NB4 (cell line): ENCODE measurements around the gene IMPG2.

ENCODE experiments used
- MYC ChIP-seq: IDR thresholded peaks from 2 replicates; pipeline ENCODE4 v1.6.1; 2011; ENCODE audit warnings: low read depth, low read length
- POLR2A ChIP-seq: IDR thresholded peaks from 2 replicates; pipeline ENCODE4 v1.6.1; 2011; ENCODE audit warnings: mild to moderate bottlenecking; ENCODE audit not compliant: insufficient read length; ENCODE audit errors: extremely low read depth
- TF ChIP-seq, protein P1 (sequence below): IDR thresholded peaks from one replicate; pipeline ENCODE4 v1.5.1; 2012; ENCODE audit warnings: low read depth, low read length
- TF ChIP-seq, protein P2 (sequence below): IDR thresholded peaks from 2 replicates; pipeline ENCODE4 v1.6.1; 2011; ENCODE audit warnings: low read depth, low read length

DNA sequence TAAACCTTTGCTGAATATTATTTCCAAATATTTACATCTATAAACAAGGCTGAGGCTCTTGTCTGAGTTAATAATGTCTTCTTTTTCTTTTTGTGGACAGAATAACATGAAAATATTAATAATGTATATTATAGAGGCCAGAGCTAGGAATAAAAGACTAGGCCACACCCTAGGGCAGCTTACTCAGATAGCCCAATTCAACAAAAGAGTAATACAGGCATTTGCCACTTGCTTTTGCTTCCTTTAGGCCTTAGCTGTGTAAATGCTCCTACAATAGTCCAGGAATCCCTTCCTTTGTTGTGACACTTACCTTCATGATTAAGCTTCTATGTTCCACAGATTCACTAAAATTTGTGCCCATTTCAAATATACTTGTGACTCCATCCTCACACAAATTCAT is 16.5 kb downstream of the IMPG2 start:
- TF ChIP-seq, protein P1, sequence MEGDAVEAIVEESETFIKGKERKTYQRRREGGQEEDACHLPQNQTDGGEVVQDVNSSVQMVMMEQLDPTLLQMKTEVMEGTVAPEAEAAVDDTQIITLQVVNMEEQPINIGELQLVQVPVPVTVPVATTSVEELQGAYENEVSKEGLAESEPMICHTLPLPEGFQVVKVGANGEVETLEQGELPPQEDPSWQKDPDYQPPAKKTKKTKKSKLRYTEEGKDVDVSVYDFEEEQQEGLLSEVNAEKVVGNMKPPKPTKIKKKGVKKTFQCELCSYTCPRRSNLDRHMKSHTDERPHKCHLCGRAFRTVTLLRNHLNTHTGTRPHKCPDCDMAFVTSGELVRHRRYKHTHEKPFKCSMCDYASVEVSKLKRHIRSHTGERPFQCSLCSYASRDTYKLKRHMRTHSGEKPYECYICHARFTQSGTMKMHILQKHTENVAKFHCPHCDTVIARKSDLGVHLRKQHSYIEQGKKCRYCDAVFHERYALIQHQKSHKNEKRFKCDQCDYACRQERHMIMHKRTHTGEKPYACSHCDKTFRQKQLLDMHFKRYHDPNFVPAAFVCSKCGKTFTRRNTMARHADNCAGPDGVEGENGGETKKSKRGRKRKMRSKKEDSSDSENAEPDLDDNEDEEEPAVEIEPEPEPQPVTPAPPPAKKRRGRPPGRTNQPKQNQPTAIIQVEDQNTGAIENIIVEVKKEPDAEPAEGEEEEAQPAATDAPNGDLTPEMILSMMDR = no peak
- TF ChIP-seq POLR2A (no peak), MYC (no peak)
- TF ChIP-seq, protein P2, sequence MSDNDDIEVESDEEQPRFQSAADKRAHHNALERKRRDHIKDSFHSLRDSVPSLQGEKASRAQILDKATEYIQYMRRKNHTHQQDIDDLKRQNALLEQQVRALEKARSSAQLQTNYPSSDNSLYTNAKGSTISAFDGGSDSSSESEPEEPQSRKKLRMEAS = no peak
